H1 (cell line): ENCODE measurements around the gene GTF2H1. TPM values are rescaled to one million over a fixed set of nuclear protein-coding genes. Genes with fewer than 3 reads are reported as not detected.

Experiments
- CTCF ChIA-PET: fragments of 300-600 bp; sonication (Branson Sonifier 250); formaldehyde crosslinking; loops from one replicate; lab custom pipeline; 2021; ENCODE audit not compliant: partially characterized antibody; lab: Charles Lee
- POLR2A ChIA-PET: fragments of 300-600 bp; sonication (Branson Sonifier 250); formaldehyde crosslinking; loops from one replicate; lab custom pipeline; 2021; ENCODE audit warnings: inconsistent platforms; ENCODE audit not compliant: partially characterized antibody; lab: Charles Lee
- DNase-seq, 2 experiments: peaks; one replicate each; pipeline versions ENCODE4 v3.0.0 to v3.0.0-alpha.2; 2010 to 2022; ENCODE audit warnings: low spot score in 2 of 2, low read depth in 1 of 2, mixed read lengths in 1 of 2
- FAIRE-seq: peaks from 2 replicates; lab custom pipeline; 2011; peaks lifted over from hg19 to GRCh38; lab: Jason Lieb, UNC
- H2AFZ ChIP-seq: 2 replicates; pipeline ENCODE4 v1.8.1; 2012; ENCODE audit warnings: low read length, inconsistent platforms
- H2AK5ac ChIP-seq: 2 replicates; pipeline ENCODE4 v1.6.1; 2013; ENCODE audit warnings: low read depth, low read length
- H2BK120ac ChIP-seq: replicated peaks from 2 replicates; pipeline ENCODE3; 2013; ENCODE audit warnings: low read depth, low read length, inconsistent platforms
- H2BK12ac ChIP-seq: 2 replicates; pipeline ENCODE4 v1.6.1; 2013; ENCODE audit warnings: low read depth, low read length
- H2BK15ac ChIP-seq: 2 replicates; pipeline ENCODE4 v1.6.1; 2013; ENCODE audit warnings: low read length
- H2BK20ac ChIP-seq: 2 replicates; pipeline ENCODE4 v1.6.1; 2013; ENCODE audit warnings: low read length
- H2BK5ac ChIP-seq: 2 replicates; pipeline ENCODE4 v1.6.1; 2013; ENCODE audit warnings: low read depth, low read length
- H3K14ac ChIP-seq: 2 replicates; pipeline ENCODE4 v1.6.1; 2013; ENCODE audit warnings: inconsistent platforms; ENCODE audit not compliant: insufficient read length
- H3K18ac ChIP-seq: 2 replicates; pipeline ENCODE4 v1.6.1; 2013; ENCODE audit warnings: low read length; ENCODE audit errors: extremely low read depth
- H3K23ac ChIP-seq: 2 replicates; pipeline ENCODE4 v1.6.1; 2013; ENCODE audit warnings: inconsistent platforms; ENCODE audit not compliant: insufficient read length
- H3K23me2 ChIP-seq: 2 replicates; pipeline ENCODE4 v1.6.1; 2013; ENCODE audit warnings: low read depth, low read length
- H3K27ac ChIP-seq: 2 replicates; pipeline ENCODE4 v1.6.1; 2011; ENCODE audit warnings: low read depth, low read length, inconsistent platforms
- H3K27me3 ChIP-seq, 4 experiments: replicated peaks in 1 of 4; 1 replicate in 1 of 4; 2 replicates in 3 of 4; pipeline versions ENCODE4 v1.6.1 to v1.8.1; 2011 to 2013; ENCODE audit warnings: low read length in 3 of 4, mild to moderate bottlenecking in 3 of 4, inconsistent platforms in 2 of 4, mixed read lengths in 2 of 4, moderate library complexity in 1 of 4; ENCODE audit not compliant: control insufficient read depth in 3 of 4, insufficient read depth in 3 of 4; ENCODE audit errors: extremely low read depth in 1 of 4
- H3K36me3 ChIP-seq, 4 experiments: 2 replicates each; pipeline versions ENCODE4 v1.6.1 to v1.8.1; 2011 to 2013; ENCODE audit warnings: mild to moderate bottlenecking in 4 of 4, low read length in 3 of 4, moderate library complexity in 2 of 4, control low read depth in 1 of 4, inconsistent platforms in 1 of 4; ENCODE audit not compliant: insufficient read depth in 4 of 4, control insufficient read depth in 2 of 4
- H3K4ac ChIP-seq: replicated peaks from 2 replicates; pipeline ENCODE3; 2013; ENCODE audit warnings: low read length, low read depth, mixed read lengths, inconsistent platforms; ENCODE audit not compliant: insufficient read length
- H3K4me1 ChIP-seq, 4 experiments: replicated peaks in 1 of 4; 1 replicate in 1 of 4; 2 replicates in 3 of 4; pipeline versions ENCODE4 v1.6.1 to v1.8.1; 2011 to 2013; ENCODE audit warnings: low read length in 3 of 4, inconsistent platforms in 2 of 4, mixed read lengths in 1 of 4; ENCODE audit not compliant: insufficient read depth in 4 of 4, control insufficient read depth in 3 of 4
- H3K4me2 ChIP-seq, 2 experiments: 2 replicates each; pipeline versions ENCODE4 v1.6.1 to v1.8.1; 2011 to 2013; ENCODE audit warnings: low read depth in 2 of 2, low read length in 2 of 2, control low read depth in 1 of 2, inconsistent platforms in 1 of 2, mild to moderate bottlenecking in 1 of 2; ENCODE audit not compliant: insufficient read depth in 1 of 2
- H3K4me3 ChIP-seq, 4 experiments: fragments of 200-600, 300-600 bp in 1 of 4; sonication (generic), shearing (Covaris generic), sonication (Bioruptor Twin) in 1 of 4; 2 replicates each; pipeline versions ENCODE4 v1.5.1 to v1.8.1; 2011 to 2016; ENCODE audit warnings: low read length in 4 of 4, low read depth in 3 of 4, control low read depth in 2 of 4, inconsistent platforms in 2 of 4, mild to moderate bottlenecking in 2 of 4, mixed read lengths in 1 of 4, moderate library complexity in 1 of 4; ENCODE audit not compliant: insufficient read depth in 2 of 4; ENCODE audit errors: extremely low read depth in 1 of 4
- H3K56ac ChIP-seq: replicated peaks from 2 replicates; pipeline ENCODE3; 2013; ENCODE audit warnings: low read depth, mild to moderate bottlenecking, mixed read lengths, low read length, inconsistent platforms; ENCODE audit not compliant: insufficient read length
- H3K79me1 ChIP-seq: 2 replicates; pipeline ENCODE4 v1.6.1; 2013; ENCODE audit warnings: low read depth, low read length, control low read depth
- H3K79me2 ChIP-seq, 2 experiments: 2 replicates each; pipeline versions ENCODE4 v1.6.1 to v1.8.1; 2012 to 2013; ENCODE audit warnings: low read length in 2 of 2, mild to moderate bottlenecking in 2 of 2, inconsistent platforms in 1 of 2; ENCODE audit not compliant: insufficient read depth in 2 of 2, control insufficient read depth in 1 of 2
- H3K9ac ChIP-seq, 4 experiments: replicated peaks in 1 of 4; 1 replicate in 1 of 4; 2 replicates in 3 of 4; pipeline versions ENCODE4 v1.6.1 to v1.8.1; 2011 to 2013; ENCODE audit warnings: low read depth in 3 of 4, low read length in 3 of 4, control low read depth in 2 of 4, mild to moderate bottlenecking in 2 of 4, moderate library complexity in 2 of 4, inconsistent platforms in 1 of 4; ENCODE audit errors: extremely low read depth in 1 of 4
- H3K9me3 ChIP-seq, 2 experiments: 2 replicates each; pipeline versions ENCODE4 v1.6.1 to v1.8.1; 2012 to 2013; ENCODE audit warnings: mild to moderate bottlenecking in 2 of 2, moderate library complexity in 2 of 2, control low read depth in 1 of 2, inconsistent platforms in 1 of 2, low read depth in 1 of 2, low read length in 1 of 2, mixed read lengths in 1 of 2; ENCODE audit not compliant: insufficient read depth in 2 of 2
- H4K20me1 ChIP-seq, 2 experiments: replicated peaks in 1 of 2; 2 replicates each; pipeline versions ENCODE3 to v1.8.1; 2011 to 2013; ENCODE audit warnings: inconsistent platforms in 2 of 2, low read length in 2 of 2, mild to moderate bottlenecking in 1 of 2; ENCODE audit not compliant: insufficient read depth in 2 of 2, control insufficient read depth in 1 of 2
- H4K5ac ChIP-seq: 2 replicates; pipeline ENCODE4 v1.6.1; 2013; ENCODE audit warnings: low read length, low read depth, mixed read lengths, inconsistent platforms; ENCODE audit not compliant: insufficient read length
- H4K8ac ChIP-seq: 2 replicates; pipeline ENCODE4 v1.8.0; 2013; ENCODE audit warnings: mild to moderate bottlenecking, moderate library complexity, low read length, inconsistent platforms; ENCODE audit not compliant: insufficient read depth; ENCODE audit errors: extremely low read depth
- H4K91ac ChIP-seq: replicated peaks from 2 replicates; pipeline ENCODE3; 2013; ENCODE audit warnings: low read length, mixed read lengths, inconsistent platforms; ENCODE audit not compliant: insufficient read length
- KDM1A ChIP-seq: fragments of 200-600, 300-600 bp; sonication (generic); IDR thresholded peaks from 2 replicates; pipeline ENCODE4 v1.7.1; 2016; ENCODE audit warnings: mild to moderate bottlenecking, low read length, borderline replicate concordance
- KDM5A ChIP-seq: fragments of 200-600 bp; IDR thresholded peaks from 2 replicates; pipeline ENCODE4 v1.7.1; 2012; ENCODE audit warnings: mild to moderate bottlenecking, low read length, inconsistent platforms, mixed read lengths
- RFX5 ChIP-seq: IDR thresholded peaks from 2 replicates; pipeline ENCODE4 v1.6.1; 2011; ENCODE audit warnings: low read depth, low read length, improper control_type of control experiment, borderline replicate concordance
- RXRA ChIP-seq: IDR thresholded peaks from 2 replicates; pipeline ENCODE4 v1.6.1; 2011; ENCODE audit warnings: low read depth, mild to moderate bottlenecking, low read length, moderate library complexity; ENCODE audit not compliant: insufficient read depth
- WGBS, 2 experiments: shearing (Covaris generic) in 1 of 2; methylation state at CpG; one replicate each; pipeline versions ENCODE4 v1.1.6 to v1.1.7; 2013 to 2015; ENCODE audit warnings: low lambda C conversion rate in 2 of 2, mixed read lengths in 2 of 2, inconsistent platforms in 1 of 2, low coverage in 1 of 2, missing lambda C conversion rate in 1 of 2; ENCODE audit not compliant: insufficient replicate concordance in 2 of 2, insufficient coverage in 1 of 2, insufficient read length in 1 of 2; ENCODE audit errors: extremely low coverage in 1 of 2, missing lambda C conversion rate in 1 of 2; 5-methylcytosine and 5-hydroxymethylcytosine counted together
- polyA plus RNA-seq, 7 experiments: library from polyadenylated mRNA; depleted of rRNA in 3 of 7; stranded (reverse) in 5 of 7; unstranded in 2 of 7; fragments of >200 nt in 5 of 7; fragments of 200-250 nt in 2 of 7; gene quantifications; 1 replicate in 5 of 7; 2 replicates in 1 of 7; 4 replicates in 1 of 7; pipeline versions ENCODE4 v1.2.1 to v1.2.3, GENCODE V29; 2011 to 2013; ENCODE audit warnings: missing spikeins in 2 of 7, mixed read lengths in 2 of 7
- total RNA-seq: library from RNA; stranded (reverse); fragmentation: NEBNext Ultra II Directional; extraction: Animal tissue kit (Norgen Biotek cat#: 25700); gene quantifications from 2 replicates; pipeline ENCODE4 v1.2.1, GENCODE V29; 2021
- TF ChIP-seq, protein P1 (sequence below), 3 experiments: IDR thresholded peaks; 1 replicate in 2 of 3; 2 replicates in 1 of 3; pipeline versions ENCODE4 v1.5.1 to v1.6.1; 2011; ENCODE audit warnings: low read length in 3 of 3, mild to moderate bottlenecking in 3 of 3, inconsistent platforms in 2 of 3, low read depth in 1 of 3, moderate library complexity in 1 of 3; ENCODE audit not compliant: insufficient read depth in 1 of 3; ENCODE audit errors: control extremely low read depth in 1 of 3

GTF2H1 gene
- total and polyA plus RNA-seq, 2 of the 8 experiments (the other 6 are each of a cell fraction or from before 2014, with no cell fraction given): 9.1 to 26.3 TPM

DNA sequence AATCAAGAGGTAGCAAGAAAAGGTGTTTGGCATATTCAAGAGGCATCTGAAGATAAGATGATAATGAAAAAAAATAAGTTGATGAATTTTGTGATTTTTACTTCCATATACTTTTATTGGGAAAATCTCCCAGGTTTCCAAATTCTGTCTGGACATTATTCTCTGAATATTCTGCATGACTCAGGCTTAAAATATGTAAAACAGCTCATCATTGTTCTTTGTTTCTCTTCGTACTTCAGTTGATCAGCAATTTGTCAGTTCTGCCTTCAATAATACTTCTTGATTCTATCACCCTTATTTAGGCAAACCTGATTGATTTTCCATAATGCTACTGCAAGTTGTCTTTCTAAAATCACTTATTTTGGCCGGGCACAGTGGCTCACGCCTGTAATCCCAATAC is 30.2 kb downstream of the GTF2H1 start:
- FAIRE-seq (no peak), DNase-seq (no peak)
- Histone ChIP-seq H2AK5ac (no peak overlapping the region), H3K4ac (no peak overlapping the region), H3K14ac (no peak overlapping the region), H3K18ac (no peak overlapping the region), H3K4me1 (no peaks in the 10 kb centered on the region), H3K9me3 (no peaks in the 10 kb centered on the region), H3K79me1 (no peaks in the 10 kb centered on the region), H4K20me1 (peaks cover 0 to 3% of the 10 kb centered on the region in 2 experiments), H4K91ac (no peak overlapping the region), H2BK15ac (no peak overlapping the region), H2BK120ac (no peak overlapping the region), H3K4me2 (no peak overlapping the region), H3K23me2 (no peaks in the 10 kb centered on the region), H4K8ac (no peak overlapping the region), H3K27ac (no peak overlapping the region), H3K36me3 (peaks cover 4 to 39% (median 12%) of the 10 kb centered on the region in 4 experiments), H2BK5ac (no peak overlapping the region), H3K27me3 (no peaks in the 10 kb centered on the region), H2BK12ac (no peak overlapping the region), H4K5ac (no peak overlapping the region), H3K9ac (no peak overlapping the region), H2AFZ (no peak overlapping the region), H3K79me2 (no peaks in the 10 kb centered on the region), H2BK20ac (no peak overlapping the region), H3K56ac (no peak overlapping the region), H3K23ac (no peak overlapping the region), H3K4me3 (no peak overlapping the region)
- 92% methylated on average over 3 of the region's 3 CpGs; no CpG with 5 or more reads in 1 of the 2 experiments for WGBS, 2 experiments
- ChIA-PET CTCF (interaction anchor here (1.0 kb wide), 1 partner anchor 11 kb away, joined by 3 read pairs; no protein-coding TSS in a partner anchor), POLR2A (interaction anchor here (0.7 kb wide), 1 partner anchor 41 kb away, joined by 4 read pairs; no protein-coding TSS in a partner anchor)
- TF ChIP-seq KDM5A: no peak
- TF ChIP-seq RFX5: no peak
- TF ChIP-seq KDM1A: no peak
- no peak for TF ChIP-seq RXRA
- TF ChIP-seq, protein P1, sequence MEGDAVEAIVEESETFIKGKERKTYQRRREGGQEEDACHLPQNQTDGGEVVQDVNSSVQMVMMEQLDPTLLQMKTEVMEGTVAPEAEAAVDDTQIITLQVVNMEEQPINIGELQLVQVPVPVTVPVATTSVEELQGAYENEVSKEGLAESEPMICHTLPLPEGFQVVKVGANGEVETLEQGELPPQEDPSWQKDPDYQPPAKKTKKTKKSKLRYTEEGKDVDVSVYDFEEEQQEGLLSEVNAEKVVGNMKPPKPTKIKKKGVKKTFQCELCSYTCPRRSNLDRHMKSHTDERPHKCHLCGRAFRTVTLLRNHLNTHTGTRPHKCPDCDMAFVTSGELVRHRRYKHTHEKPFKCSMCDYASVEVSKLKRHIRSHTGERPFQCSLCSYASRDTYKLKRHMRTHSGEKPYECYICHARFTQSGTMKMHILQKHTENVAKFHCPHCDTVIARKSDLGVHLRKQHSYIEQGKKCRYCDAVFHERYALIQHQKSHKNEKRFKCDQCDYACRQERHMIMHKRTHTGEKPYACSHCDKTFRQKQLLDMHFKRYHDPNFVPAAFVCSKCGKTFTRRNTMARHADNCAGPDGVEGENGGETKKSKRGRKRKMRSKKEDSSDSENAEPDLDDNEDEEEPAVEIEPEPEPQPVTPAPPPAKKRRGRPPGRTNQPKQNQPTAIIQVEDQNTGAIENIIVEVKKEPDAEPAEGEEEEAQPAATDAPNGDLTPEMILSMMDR (IDR thresholded peaks at IDR 0.05; ENCODE audit: control extremely low read depth in 1 of 3, insufficient read depth in 1 of 3, low read depth in 1 of 3, low read length in 3 of 3): no peak
